ENCODE results near the gene ZNF428.
"Not testable (repeated sequence)": the region's sequence is repeated elsewhere in the genome, so short reads cannot be mapped to it uniquely, and the experiment has no call there.

The ZNF428 gene

GRCh38 chr19:43591904-43592772 lies 27.3 kb downstream of the ZNF428 start:
- DNase-seq: no peak

GRCh38 chr19:43589678-43590077 lies 29.8 kb downstream of the ZNF428 start:
- DNase-seq: no peak

- no peak for DNase-seq
Observed at GRCh38 chr19:43589277-43589676, 30.2 kb downstream of the ZNF428 start.

GRCh38 chr19:43587029-43587428 lies 32.4 kb downstream of the ZNF428 start:
- not testable (repeated sequence) for DNase-seq

GRCh38 chr19:43586346-43586745 lies 33.1 kb downstream of the ZNF428 start:
- DNase-seq: no peak

- DNase-seq: no peak
Observed at GRCh38 chr19:43584484-43584883, 34.9 kb downstream of the ZNF428 start.

- no peak for DNase-seq
Observed at GRCh38 chr19:43582495-43582894, 36.9 kb downstream of the ZNF428 start.

- DNase-seq: no peak
Observed at GRCh38 chr19:43581467-43581866, 38.0 kb downstream of the ZNF428 start.

GRCh38 chr19:43578787-43579186 lies 40.6 kb downstream of the ZNF428 start:
- DNase-seq: no peak

GRCh38 chr19:43575955-43576878 lies 43.2 kb downstream of the ZNF428 start:
- DNase-seq: no peak

GRCh38 chr19:43575156-43575950 lies 44.1 kb downstream of the ZNF428 start, which contains the start of the genes PINLYP and XRCC1:
Gene PINLYP (plus strand): TSS chr19:43575801. CDS start chr19:43577192, 1,391 bp downstream.
Gene XRCC1 (minus strand): TSS chr19:43575527. CDS start chr19:43575458, 69 bp downstream.
- peak; percentile 98 to 99 for DNase-seq

- no peak for DNase-seq
Observed at GRCh38 chr19:43574424-43575155, 44.8 kb downstream of the ZNF428 start.

- no peak for DNase-seq
Observed at GRCh38 chr19:43572171-43572588, 47.2 kb downstream of the ZNF428 start.

- peak; percentile 48 to 70 for DNase-seq
Observed at GRCh38 chr19:43570174-43570791, 49.1 kb downstream of the ZNF428 start.

GRCh38 chr19:43569657-43570056 lies 49.8 kb downstream of the ZNF428 start:
- no peak for DNase-seq

- DNase-seq: no peak
Observed at GRCh38 chr19:43564800-43565199, 54.6 kb downstream of the ZNF428 start.

- no peak for DNase-seq
Observed at GRCh38 chr19:43563816-43564457, 55.5 kb downstream of the ZNF428 start.

- DNase-seq: no peak
Observed at GRCh38 chr19:43562698-43563241, 56.7 kb downstream of the ZNF428 start.

GRCh38 chr19:43562226-43562697 lies 57.2 kb downstream of the ZNF428 start:
- no peak for DNase-seq

Measured in NCI-H526 (cell line).